GM23338 (cell line): Measurements from ENCODE around the gene CCDC57. TPM values are rescaled to one million over a fixed set of nuclear protein-coding genes. Genes with fewer than 3 reads are reported as not detected.

Experiments used
- ATAC-seq: fragments of 200-7000 bp; cut with Tn5 transposase; 3 replicates; pipeline ENCODE4 v1.9.1; 2020
- DNase-seq: peaks from one replicate; pipeline ENCODE4 v3.0.0-alpha.2; 2015; ENCODE audit warnings: low spot score
- H2AFZ ChIP-seq: fragments of 200-600 bp; sonication (generic); 2 replicates; pipeline ENCODE4 v1.8.0; 2016; ENCODE audit warnings: antibody characterized with exemption, mild to moderate bottlenecking, moderate library complexity
- H3F3A ChIP-seq: fragments of 200-600 bp; sonication (generic); replicated peaks from 2 replicates; pipeline ENCODE4 v1.8.0; 2017; ENCODE audit warnings: antibody characterized with exemption, mixed run types, low read depth
- H3K27ac ChIP-seq: fragments of 200-600 bp; sonication (generic); 2 replicates; pipeline ENCODE4 v1.6.1; 2016; ENCODE audit warnings: low read depth
- H3K27me3 ChIP-seq: fragments of 200-600 bp; sonication (generic); 2 replicates; pipeline ENCODE4 v1.8.0; 2016; ENCODE audit warnings: mild to moderate bottlenecking, mixed run types, moderate library complexity; ENCODE audit not compliant: insufficient read depth
- H3K36me3 ChIP-seq: fragments of 200-600 bp; sonication (generic); 2 replicates; pipeline ENCODE4 v1.8.0; 2016; ENCODE audit warnings: mild to moderate bottlenecking; ENCODE audit not compliant: insufficient read depth
- H3K4me1 ChIP-seq: fragments of 200-600 bp; sonication (generic); 2 replicates; pipeline ENCODE4 v1.8.0; 2016; ENCODE audit warnings: mild to moderate bottlenecking, moderate library complexity; ENCODE audit not compliant: insufficient read depth
- H3K4me2 ChIP-seq: fragments of 200-600 bp; sonication (generic); 2 replicates; pipeline ENCODE4 v1.7.1; 2017; ENCODE audit warnings: mixed run types
- H3K4me3 ChIP-seq: fragments of 200-600 bp; sonication (generic); 2 replicates; pipeline ENCODE4 v1.6.1; 2016; ENCODE audit warnings: mixed run types
- H3K79me2 ChIP-seq: fragments of 200-600 bp; sonication (generic); replicated peaks from 2 replicates; pipeline ENCODE4 v1.8.0; 2017; ENCODE audit warnings: mild to moderate bottlenecking; ENCODE audit not compliant: insufficient read depth
- H3K9me2 ChIP-seq: fragments of 200-600 bp; sonication (generic); 2 replicates; pipeline ENCODE4 v1.8.0; 2017; ENCODE audit not compliant: insufficient read depth
- H4K20me1 ChIP-seq: fragments of 200-600 bp; sonication (generic); replicated peaks from 2 replicates; pipeline ENCODE4 v1.8.0; 2017; ENCODE audit warnings: mild to moderate bottlenecking; ENCODE audit not compliant: insufficient read depth
- H3K27ac Mint-ChIP-seq: 2 replicates; pipeline ENCODE4 v1.8.0; 2020; ENCODE audit warnings: inconsistent platforms, mild to moderate bottlenecking, moderate library complexity, mixed read lengths
- H3K27me3 Mint-ChIP-seq: 3 replicates; pipeline ENCODE4 v1.8.0; 2022; ENCODE audit warnings: low read depth, mild to moderate bottlenecking, moderate library complexity, mixed read lengths, inconsistent platforms; ENCODE audit not compliant: insufficient read depth, poor library complexity
- H3K36me3 Mint-ChIP-seq: 3 replicates; pipeline ENCODE4 v1.8.0; 2021; ENCODE audit warnings: low read depth, mild to moderate bottlenecking, inconsistent platforms, moderate library complexity, mixed read lengths
- H3K4me1 Mint-ChIP-seq: 3 replicates; pipeline ENCODE4 v1.8.0; 2020; ENCODE audit warnings: mild to moderate bottlenecking, inconsistent platforms, mixed read lengths
- H3K4me3 Mint-ChIP-seq: 3 replicates; pipeline ENCODE4 v1.8.0; 2021; ENCODE audit warnings: moderate library complexity, mild to moderate bottlenecking, inconsistent platforms, mixed read lengths
- H3K9me3 Mint-ChIP-seq: 3 replicates; pipeline ENCODE4 v1.8.0; 2020; ENCODE audit warnings: moderate library complexity, mild to moderate bottlenecking, inconsistent platforms, mixed read lengths
- CREB1 ChIP-seq: fragments of 250-450 bp; sonication (Bioruptor Pico); IDR thresholded peaks from 2 replicates; pipeline ENCODE4 v1.5.0; 2020; ENCODE audit warnings: low read depth, mild to moderate bottlenecking, moderate library complexity
- CTCF ChIP-seq, 2 experiments: fragments of 200-600 bp in 1 of 2; sonication (generic) in 1 of 2; conservative IDR thresholded peaks; 2 replicates each; pipeline versions ENCODE4 v1.5.1 to v1.6.1; 2016 to 2017; ENCODE audit warnings: antibody characterized with exemption in 2 of 2, low read depth in 2 of 2, mild to moderate bottlenecking in 2 of 2, moderate library complexity in 1 of 2
- ETS1 ChIP-seq: IDR thresholded peaks from 2 replicates; pipeline ENCODE4 v1.6.1; 2016; ENCODE audit warnings: antibody characterized with exemption
- EZH2 ChIP-seq: fragments of 200-600 bp; sonication (generic); IDR thresholded peaks from one replicate; pipeline ENCODE4 v1.8.0; 2017; ENCODE audit warnings: antibody characterized with exemption, mild to moderate bottlenecking, low read depth; ENCODE audit not compliant: unreplicated experiment
- EZH2phosphoT487 ChIP-seq: fragments of 200-600 bp; sonication (generic); IDR thresholded peaks from one replicate; pipeline ENCODE4 v1.8.1; 2018; ENCODE audit warnings: antibody characterized with exemption; ENCODE audit not compliant: unreplicated experiment
- JUNB ChIP-seq: IDR thresholded peaks from one replicate; pipeline ENCODE4 v1.6.1; 2016; ENCODE audit warnings: antibody characterized with exemption; ENCODE audit not compliant: unreplicated experiment
- NANOG ChIP-seq: IDR thresholded peaks from 2 replicates; pipeline ENCODE4 v1.6.1; 2016; ENCODE audit warnings: antibody characterized with exemption, borderline replicate concordance
- POLR2AphosphoS5 ChIP-seq: IDR thresholded peaks from 2 replicates; pipeline ENCODE4 v1.6.1; 2016; ENCODE audit warnings: antibody characterized with exemption, low read depth
- REST ChIP-seq: IDR thresholded peaks from one replicate; pipeline ENCODE4 v1.6.1; 2018; ENCODE audit warnings: antibody characterized with exemption; ENCODE audit not compliant: unreplicated experiment
- STAT1 ChIP-seq: IDR thresholded peaks from one replicate; pipeline ENCODE4 v1.6.1; 2016; ENCODE audit warnings: antibody characterized with exemption; ENCODE audit not compliant: unreplicated experiment
- ZNF114 ChIP-seq: fragments of 250-450 bp; sonication (Bioruptor Pico); IDR thresholded peaks from 2 replicates; pipeline ENCODE4 v1.5.0; 2020; ENCODE audit warnings: mild to moderate bottlenecking, moderate library complexity
- ZNF331 ChIP-seq: fragments of 250-450 bp; sonication (Bioruptor Pico); IDR thresholded peaks from 2 replicates; pipeline ENCODE4 v1.5.0; 2020; ENCODE audit warnings: low read depth, mild to moderate bottlenecking, moderate library complexity
- ZNF462 ChIP-seq: fragments of 250-450 bp; sonication (Bioruptor Pico); IDR thresholded peaks from 2 replicates; pipeline ENCODE4 v1.5.0; 2020; ENCODE audit warnings: mild to moderate bottlenecking, moderate library complexity
- polyA plus RNA-seq: library from polyadenylated mRNA; unstranded; fragments of >200 nt; fragmentation: Nextera tagmentation; extraction: Ambion mirVana; gene quantifications from 2 replicates; pipeline ENCODE4 v1.2.1, GENCODE V29; 2016
- total RNA-seq: library from RNA; depleted of rRNA; stranded (reverse); fragments of >200 nt; shearing (Covaris generic); gene quantifications from 2 replicates; pipeline ENCODE4 v1.2.3, GENCODE V29; 2014

Gene CCDC57
- total and polyA plus RNA-seq, 2 experiments from 2014 or later: 7.0 to 16.3 TPM

GRCh38 chr17:82080048-82080788 is 132.4 kb downstream of the CCDC57 start:
- Mint-ChIP-seq H3K4me1 (peaks cover 3% of the 10 kb centered on the region), H3K4me3 (no peak overlapping the region), H3K27ac (no peak overlapping the region), H3K27me3 (peaks cover 27% of the 10 kb centered on the region), H3K9me3 (no peaks in the 10 kb centered on the region; the same call in 2 of the 3 replicates), H3K36me3 (peaks cover 47% of the 10 kb centered on the region)
- peaks cover 10% of the 10 kb centered on the region; the same call in 1 of the 2 replicates for H3K36me3 ChIP-seq
- H3K27me3 ChIP-seq: no peaks in the 10 kb centered on the region
- no peak overlapping the region for H2AFZ ChIP-seq
- no peak overlapping the region for H3K27ac ChIP-seq
- H3K4me3 ChIP-seq: no peak overlapping the region
- no peak for DNase-seq
- peaks cover 25% of the 10 kb centered on the region for H3F3A ChIP-seq
- no peak for ATAC-seq
- H3K4me2 ChIP-seq: no peak overlapping the region
- H3K4me1 ChIP-seq: no peaks in the 10 kb centered on the region
- H4K20me1 ChIP-seq: peaks cover 8% of the 10 kb centered on the region
- no peaks in the 10 kb centered on the region for H3K79me2 ChIP-seq
- no peaks in the 10 kb centered on the region for H3K9me2 ChIP-seq
- TF ChIP-seq CREB1 (CRISPR knock-in tag) (no peak), ZNF331 (CRISPR knock-in tag) (no peak), EZH2 (no peak), EZH2phosphoT487 (no peak), JUNB (no peak), REST (no peak), STAT1 (no peak), POLR2AphosphoS5 (no peak), CTCF (conservative IDR thresholded peaks at IDR 0.05; ENCODE audit: low read depth in 2 of 2) (no peak), NANOG (no peak), ZNF114 (CRISPR knock-in tag) (no peak), ETS1 (no peak), ZNF462 (CRISPR knock-in tag) (no peak)
